PC-9 (cell line): Measurements from ENCODE around the gene TMEM174. TPM values are rescaled to one million over a fixed set of nuclear protein-coding genes. Genes with fewer than 3 reads are reported as not detected.

Source experiments
- BruUV-seq: library from RNA; stranded (reverse); fragments of 400-500 nt; replicated peaks from 2 replicates; lab custom pipeline; 2021; lab: Mats Ljungman, UMichigan
- CTCF ChIA-PET: fragments of 300-600 bp; sonication (Branson Sonifier 250); formaldehyde crosslinking; loops from one replicate; lab custom pipeline; 2022; ENCODE audit warnings: antibody characterized with exemption; lab: Charles Lee
- POLR2A ChIA-PET: fragments of 300-600 bp; sonication (Branson Sonifier 250); formaldehyde crosslinking; loops from one replicate; lab custom pipeline; 2022; ENCODE audit warnings: antibody characterized with exemption; ENCODE audit not compliant: unreplicated experiment; lab: Charles Lee
- DNase-seq, 2 experiments: peaks; one replicate each; pipeline versions ENCODE4 v3.0.0 to v3.0.0-alpha.2; 2015 to 2022; ENCODE audit warnings: mixed read lengths in 1 of 2
- H2AFZ ChIP-seq: fragments of 200-600 bp; sonication (generic); 2 replicates; pipeline ENCODE4 v1.8.1; 2017; ENCODE audit warnings: antibody characterized with exemption
- H3F3A ChIP-seq: fragments of 200-600 bp; sonication (generic); 2 replicates; pipeline ENCODE4 v1.8.1; 2017; ENCODE audit warnings: antibody characterized with exemption, mild to moderate bottlenecking, low read depth; ENCODE audit not compliant: insufficient read depth
- H3K27ac ChIP-seq: fragments of 200-600 bp; sonication (generic); 2 replicates; pipeline ENCODE4 v1.6.1; 2016; ENCODE audit warnings: mixed run types
- H3K27me3 ChIP-seq: fragments of 200-600 bp; sonication (generic); 2 replicates; pipeline ENCODE4 v1.6.1; 2016; ENCODE audit warnings: low read depth, mixed run types; ENCODE audit not compliant: insufficient read depth
- H3K36me3 ChIP-seq: fragments of 200-600 bp; sonication (generic); 2 replicates; pipeline ENCODE4 v1.6.1; 2016; ENCODE audit warnings: low read depth, mixed run types
- H3K4me1 ChIP-seq: fragments of 200-600 bp; sonication (generic); replicated peaks from 2 replicates; pipeline ENCODE4 v1.6.1; 2016; ENCODE audit warnings: mixed run types; ENCODE audit not compliant: insufficient read depth
- H3K4me2 ChIP-seq: fragments of 200-600 bp; sonication (generic); 2 replicates; pipeline ENCODE4 v1.6.1; 2017; ENCODE audit warnings: mixed run types
- H3K4me3 ChIP-seq: fragments of 200-600 bp; sonication (generic); 2 replicates; pipeline ENCODE4 v1.6.1; 2016; ENCODE audit warnings: mixed run types
- H3K79me2 ChIP-seq: fragments of 200-600 bp; sonication (generic); 2 replicates; pipeline ENCODE4 v1.6.1; 2017; ENCODE audit warnings: low read depth, mixed run types
- H3K9me2 ChIP-seq: fragments of 200-600 bp; sonication (generic); 2 replicates; pipeline ENCODE4 v1.8.1; 2017; ENCODE audit warnings: mild to moderate bottlenecking; ENCODE audit not compliant: insufficient read depth
- H3K9me3 ChIP-seq: fragments of 200-600 bp; sonication (generic); 2 replicates; pipeline ENCODE4 v1.8.1; 2016; ENCODE audit warnings: low read depth; ENCODE audit not compliant: insufficient read depth
- H4K20me1 ChIP-seq: fragments of 200-600 bp; sonication (generic); 2 replicates; pipeline ENCODE4 v1.8.1; 2017; ENCODE audit not compliant: insufficient read depth
- EZH2 ChIP-seq: fragments of 200-600 bp; sonication (generic); IDR thresholded peaks from 2 replicates; pipeline ENCODE4 v1.8.0; 2017; ENCODE audit warnings: antibody characterized with exemption, low read depth
- intact Hi-C: fragments of 100-400 bp; cut with micrococcal nuclease; formaldehyde crosslinking; loops from one replicate; pipeline ENCODE4 v1.10.0; 2022; ENCODE audit not compliant: unreplicated experiment
- total RNA-seq: library from RNA; stranded (reverse); gene quantifications from 2 replicates; pipeline ENCODE4 v1.2.3, GENCODE V29; 2021
- TF ChIP-seq, protein P1 (sequence below): fragments of 200-600 bp; sonication (generic); conservative IDR thresholded peaks from 2 replicates; pipeline ENCODE4 v1.6.1; 2017; ENCODE audit warnings: mixed run types, antibody characterized with exemption, mild to moderate bottlenecking, moderate library complexity

The TMEM174 gene
- total RNA-seq, 1 experiment from 2014 or later: not detected

- Histone ChIP-seq H4K20me1 (no peaks in the 10 kb centered on the region), H3K27ac (no peak overlapping the region), H3K36me3 (no peaks in the 10 kb centered on the region), H2AFZ (no peak overlapping the region), H3K79me2 (no peaks in the 10 kb centered on the region), H3F3A (no peaks in the 10 kb centered on the region), H3K4me1 (no peaks in the 10 kb centered on the region), H3K27me3 (no peaks in the 10 kb centered on the region), H3K4me3 (no peak overlapping the region), H3K9me2 (no peaks in the 10 kb centered on the region), H3K9me3 (no peaks in the 10 kb centered on the region), H3K4me2 (peak overlapping the region; percentile 42)
- intact Hi-C loops: loop anchor here (5.0 kb wide), 1 partner anchor 120 kb away; no protein-coding TSS in a partner anchor
- BruUV-seq: no TSS peak
- CTCF ChIA-PET: interaction anchor here (0.7 to 1.3 kb wide), 2 partner anchors 14 to 105 kb away, joined by 8 to 12 read pairs; no protein-coding TSS in a partner anchor
- peak; percentile 53 to 70 for DNase-seq
- POLR2A ChIA-PET: interaction anchor here (0.6 kb wide), 1 partner anchor 1228 kb away, joined by 4 read pairs; no protein-coding TSS in a partner anchor
- TF ChIP-seq, protein P1, sequence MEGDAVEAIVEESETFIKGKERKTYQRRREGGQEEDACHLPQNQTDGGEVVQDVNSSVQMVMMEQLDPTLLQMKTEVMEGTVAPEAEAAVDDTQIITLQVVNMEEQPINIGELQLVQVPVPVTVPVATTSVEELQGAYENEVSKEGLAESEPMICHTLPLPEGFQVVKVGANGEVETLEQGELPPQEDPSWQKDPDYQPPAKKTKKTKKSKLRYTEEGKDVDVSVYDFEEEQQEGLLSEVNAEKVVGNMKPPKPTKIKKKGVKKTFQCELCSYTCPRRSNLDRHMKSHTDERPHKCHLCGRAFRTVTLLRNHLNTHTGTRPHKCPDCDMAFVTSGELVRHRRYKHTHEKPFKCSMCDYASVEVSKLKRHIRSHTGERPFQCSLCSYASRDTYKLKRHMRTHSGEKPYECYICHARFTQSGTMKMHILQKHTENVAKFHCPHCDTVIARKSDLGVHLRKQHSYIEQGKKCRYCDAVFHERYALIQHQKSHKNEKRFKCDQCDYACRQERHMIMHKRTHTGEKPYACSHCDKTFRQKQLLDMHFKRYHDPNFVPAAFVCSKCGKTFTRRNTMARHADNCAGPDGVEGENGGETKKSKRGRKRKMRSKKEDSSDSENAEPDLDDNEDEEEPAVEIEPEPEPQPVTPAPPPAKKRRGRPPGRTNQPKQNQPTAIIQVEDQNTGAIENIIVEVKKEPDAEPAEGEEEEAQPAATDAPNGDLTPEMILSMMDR: peak; percentile 89
- TF ChIP-seq EZH2: no peak
Measured at GRCh38 chr5:73201547-73202513, 28.8 kb downstream of the TMEM174 start.

GRCh38 chr5:73204332-73204731, 31.3 kb downstream of the TMEM174 start:
- H2AFZ ChIP-seq: no peak overlapping the region
- no peak for DNase-seq
- no peaks in the 10 kb centered on the region for H3K9me3 ChIP-seq
- ChIA-PET POLR2A (no interaction called here), CTCF (interaction anchor here (0.7 kb wide), 1 partner anchor 38 kb away, joined by 3 read pairs; no protein-coding TSS in a partner anchor)
- intact Hi-C loops: loop anchor here (5.0 kb wide), 1 partner anchor 122 kb away; no protein-coding TSS in a partner anchor
- H3F3A ChIP-seq: no peaks in the 10 kb centered on the region
- H3K4me3 ChIP-seq: no peak overlapping the region
- no peak overlapping the region for H3K4me2 ChIP-seq
- no peaks in the 10 kb centered on the region for H3K27me3 ChIP-seq
- no peaks in the 10 kb centered on the region for H4K20me1 ChIP-seq
- no peaks in the 10 kb centered on the region for H3K36me3 ChIP-seq
- no peaks in the 10 kb centered on the region for H3K9me2 ChIP-seq
- no TSS peak for BruUV-seq
- no peak for TF ChIP-seq EZH2
- TF ChIP-seq, protein P1: no peak
- no peak overlapping the region for H3K27ac ChIP-seq
- no peaks in the 10 kb centered on the region for H3K79me2 ChIP-seq
- no peaks in the 10 kb centered on the region for H3K4me1 ChIP-seq

- Histone ChIP-seq H3K9me2 (no peaks in the 10 kb centered on the region), H3K4me1 (no peaks in the 10 kb centered on the region), H3K79me2 (no peaks in the 10 kb centered on the region), H4K20me1 (no peaks in the 10 kb centered on the region), H3K9me3 (0 out of 2 replicates have a peak, but pooled peaks cover 3% of the 10 kb centered on the region), H3K4me3 (no peak overlapping the region), H3K4me2 (no peak overlapping the region), H3K27ac (no peak overlapping the region), H3K36me3 (no peaks in the 10 kb centered on the region), H3K27me3 (no peaks in the 10 kb centered on the region), H3F3A (no peaks in the 10 kb centered on the region), H2AFZ (no peak overlapping the region)
- ChIA-PET CTCF (no interaction called here), POLR2A (no interaction called here)
- intact Hi-C loops: loop anchor here (5.0 kb wide), 1 partner anchor 122 kb away; no protein-coding TSS in a partner anchor
- BruUV-seq: no TSS peak
- DNase-seq: no peak
- no peak for TF ChIP-seq EZH2
- TF ChIP-seq, protein P1: no peak
Measured at GRCh38 chr5:73204733-73205132, 31.7 kb downstream of the TMEM174 start.
